Pons (tissue), 1 donor: Measurements from ENCODE around the gene TEC.

Experiments used
- DNase-seq: peaks from one replicate; pipeline ENCODE4 v3.0.0-alpha.2; 2016; ENCODE audit warnings: low spot score

Gene TEC

GRCh38 chr4:48121180-48121579 lies 148.5 kb downstream of the TEC start:
- DNase-seq, result no peak

- DNase-seq, result no peak
Observed at GRCh38 chr4:48120132-48120531, 149.5 kb downstream of the TEC start.

- no peak for DNase-seq
Observed at GRCh38 chr4:48119646-48120045, 150.0 kb downstream of the TEC start.

GRCh38 chr4:48118081-48118480 lies 151.6 kb downstream of the TEC start:
- no peak for DNase-seq

- no peak for DNase-seq
Observed at GRCh38 chr4:48116582-48116981, 153.1 kb downstream of the TEC start.

- no peak for DNase-seq
Observed at GRCh38 chr4:48114412-48114811, 155.2 kb downstream of the TEC start.

GRCh38 chr4:48112017-48112667 lies 157.5 kb downstream of the TEC start:
- DNase-seq, result no peak

- no peak for DNase-seq
Observed at GRCh38 chr4:48110452-48110978, 159.1 kb downstream of the TEC start.

GRCh38 chr4:48109413-48110263 lies 160.0 kb downstream of the TEC start:
- DNase-seq, result peak; percentile 33

- no peak for DNase-seq
Observed at GRCh38 chr4:48108309-48109073, 161.1 kb downstream of the TEC start.

- no peak for DNase-seq
Observed at GRCh38 chr4:48105230-48105629, 164.4 kb downstream of the TEC start.

- no peak for DNase-seq
Observed at GRCh38 chr4:48103483-48104139, 166.0 kb downstream of the TEC start.

- DNase-seq, result no peak
Observed at GRCh38 chr4:48102303-48102702, 167.3 kb downstream of the TEC start.

- DNase-seq, result no peak
Observed at GRCh38 chr4:48100256-48100655, 169.4 kb downstream of the TEC start.

GRCh38 chr4:48095441-48095840 lies 174.2 kb downstream of the TEC start:
- DNase-seq, result no peak

- no peak for DNase-seq
Observed at GRCh38 chr4:48093991-48094416, 175.6 kb downstream of the TEC start.

- no peak for DNase-seq
Observed at GRCh38 chr4:48090621-48091020, 179.0 kb downstream of the TEC start.

- no peak for DNase-seq
Observed at GRCh38 chr4:48085821-48086589, 183.6 kb downstream of the TEC start.
